Measurements from ENCODE around the gene FXYD3.
A peak's percentile ranks its signal among the peaks of the same experiment; 100 is the strongest.
"Not testable (repeated sequence)": the region's sequence is repeated elsewhere in the genome, so short reads cannot be mapped to it uniquely, and the experiment has no call there.

The FXYD3 gene

DNA sequence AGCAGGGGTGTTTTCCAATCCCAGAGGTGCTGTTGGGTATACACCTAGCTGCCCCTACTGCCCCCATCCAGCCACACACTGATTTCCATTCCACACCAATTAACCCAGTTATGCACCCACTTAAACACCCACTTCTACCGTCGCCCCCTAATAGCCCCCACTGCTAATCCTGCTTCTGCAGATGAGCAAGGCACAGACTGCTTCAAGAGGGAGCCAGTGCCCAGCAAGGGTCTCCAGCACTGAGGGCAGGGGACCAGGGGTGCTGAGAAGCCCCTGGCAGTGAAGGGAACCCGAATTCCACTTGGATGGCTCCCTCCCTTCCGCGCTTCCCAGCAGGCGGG is 28.6 kb downstream of the FXYD3 start:
- DNase-seq, result no peak

DNA sequence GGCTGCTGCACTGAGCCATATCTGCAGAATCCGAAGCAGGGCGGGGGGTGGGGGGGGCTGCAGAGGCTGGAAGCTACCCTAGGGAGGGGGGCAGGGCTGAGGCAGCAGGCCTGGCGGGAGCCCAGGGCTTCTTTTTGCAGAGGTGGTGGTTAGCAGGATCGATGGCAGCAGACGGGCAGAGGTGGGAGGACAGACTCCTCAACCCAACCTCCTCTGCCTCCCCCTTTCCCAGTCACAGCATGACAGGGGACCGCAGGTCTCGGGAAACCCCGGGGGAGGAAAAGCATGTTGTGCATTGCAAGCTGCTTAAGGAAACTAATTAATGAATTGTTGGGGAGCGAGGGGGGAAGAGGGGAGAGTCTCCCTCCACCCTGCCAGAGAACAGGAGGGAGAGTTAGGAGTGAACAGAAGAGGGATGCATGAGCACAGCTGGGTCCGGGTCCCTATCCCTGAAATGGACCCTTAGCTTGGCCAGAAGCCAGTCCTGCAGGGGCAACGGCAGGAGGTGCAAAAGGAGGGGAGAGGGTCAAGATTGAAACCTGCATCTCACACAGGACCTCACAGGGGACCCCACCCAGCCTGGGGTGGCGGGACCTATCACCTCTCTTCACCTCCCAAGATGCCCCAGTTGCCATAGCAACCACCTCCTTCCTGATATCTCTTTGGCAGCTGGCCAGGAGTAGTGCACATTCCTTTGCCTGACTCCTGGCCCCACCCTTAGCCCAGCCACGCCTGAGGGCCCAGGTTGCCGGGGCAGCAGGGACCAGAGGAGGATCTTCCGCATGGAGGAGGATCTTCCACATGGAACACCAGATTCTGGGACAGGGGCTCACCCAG is 29.2 kb downstream of the FXYD3 start:
- DNase-seq, result no peak

DNA sequence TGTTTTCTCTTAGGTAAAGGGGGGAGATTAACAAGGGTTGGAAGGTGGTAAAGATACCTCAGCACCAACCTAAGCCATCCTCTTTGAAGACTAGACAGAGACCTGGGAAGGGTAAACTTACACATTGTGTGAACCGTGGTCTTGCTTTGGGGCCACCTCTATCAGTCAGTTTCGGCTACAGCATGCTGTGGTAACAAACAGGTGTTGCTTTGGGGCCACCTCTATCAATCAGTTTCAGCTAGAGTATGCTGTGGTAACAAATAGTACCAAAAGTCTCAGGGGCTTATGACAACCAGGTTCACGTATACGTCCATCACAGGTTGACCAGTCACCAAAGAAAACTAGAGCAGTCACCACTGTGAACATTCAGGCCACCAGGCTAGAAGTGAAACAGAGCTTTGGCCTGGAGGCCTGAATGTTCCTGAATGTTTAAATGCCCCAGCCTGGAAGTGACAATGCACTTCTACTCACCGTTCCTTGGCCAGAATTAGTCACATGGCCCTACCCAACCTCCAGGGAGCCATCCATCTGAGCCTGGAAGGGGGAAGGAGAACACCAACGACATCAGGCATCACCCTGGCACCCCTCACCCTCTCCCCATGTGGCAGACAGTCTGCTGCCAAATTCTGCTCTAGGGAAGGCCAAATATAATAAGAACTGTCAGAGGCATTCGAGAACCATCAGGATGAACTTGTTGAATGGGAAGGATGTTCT is 31.3 kb downstream of the FXYD3 start:
- DNase-seq, result no peak

DNA sequence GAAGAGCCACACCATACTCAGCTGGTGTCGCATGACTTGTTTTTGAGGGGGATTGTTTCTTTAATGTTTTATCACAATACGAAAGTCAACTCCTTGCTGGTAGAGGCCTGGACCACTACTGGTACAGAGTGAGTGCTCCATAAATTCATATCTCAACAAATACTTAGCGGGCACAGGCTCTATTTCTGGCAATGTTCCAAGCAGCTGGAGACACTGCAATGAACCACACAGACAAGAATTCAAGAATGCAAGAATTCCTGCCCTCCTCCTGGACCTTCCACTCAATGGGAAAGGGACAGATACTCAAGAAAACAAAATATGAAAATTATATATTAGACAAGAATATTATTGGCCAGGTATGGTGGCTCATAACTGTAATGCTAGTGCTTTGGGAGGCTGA is 33.8 kb downstream of the FXYD3 start:
- no peak for DNase-seq

DNA sequence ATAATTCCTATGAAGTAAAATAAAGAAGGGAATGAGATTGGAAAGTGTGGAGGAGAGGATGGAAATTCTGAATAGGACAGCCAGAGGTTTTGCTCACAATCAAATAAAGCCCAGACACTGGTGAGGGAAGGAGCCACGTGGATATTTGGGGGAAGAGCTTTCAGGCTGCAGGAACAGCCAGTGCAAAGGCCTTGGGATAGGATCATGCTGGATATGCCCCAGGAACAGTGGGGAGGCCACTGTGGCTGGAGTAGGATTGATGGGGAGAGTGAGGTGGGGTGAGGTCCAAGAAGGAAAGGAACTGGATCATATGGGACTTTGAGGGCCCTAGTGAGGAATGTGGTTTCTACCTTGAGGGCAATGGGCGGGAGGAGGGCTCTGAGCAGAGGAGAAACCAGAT is 34.8 kb downstream of the FXYD3 start:
- no peak for DNase-seq

DNA sequence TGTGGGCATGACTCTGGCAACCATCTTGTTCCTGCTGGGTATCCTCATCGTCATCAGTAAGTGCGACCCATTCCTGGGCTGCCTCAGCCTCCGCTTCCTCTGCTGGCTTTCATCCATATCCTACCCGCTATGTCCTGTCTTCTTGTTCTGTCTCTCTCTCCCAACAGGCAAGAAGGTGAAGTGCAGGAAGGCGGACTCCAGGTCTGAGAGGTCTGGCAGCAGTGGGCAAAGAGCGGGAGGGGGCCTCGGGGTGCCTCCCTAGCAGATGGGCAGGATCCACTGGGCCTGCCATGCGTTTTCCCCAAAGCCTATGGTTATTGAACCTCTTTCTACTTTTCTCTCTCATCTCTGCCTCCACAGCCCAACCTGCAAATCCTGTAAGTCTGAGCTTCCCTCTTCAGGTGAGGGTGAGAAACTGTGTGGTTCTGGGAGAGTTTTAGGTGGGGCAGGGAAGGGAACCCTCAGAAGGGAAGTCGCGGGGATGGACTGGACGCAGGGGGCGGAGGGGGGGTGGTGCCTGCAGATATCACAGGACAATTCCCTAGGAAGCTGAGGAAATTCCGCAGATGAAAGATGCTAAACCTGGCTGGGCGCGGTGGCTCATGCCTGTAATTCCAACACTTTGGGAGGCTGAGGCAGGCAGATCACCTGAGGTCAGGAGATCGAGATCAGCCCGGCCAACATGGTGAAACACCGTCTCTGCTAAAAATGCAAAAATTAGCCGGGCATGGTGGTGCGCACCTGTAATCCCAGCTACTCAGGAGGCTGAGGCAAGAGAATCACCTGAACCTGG is 35.8 kb downstream of the FXYD3 start:
- no peak for DNase-seq

DNA sequence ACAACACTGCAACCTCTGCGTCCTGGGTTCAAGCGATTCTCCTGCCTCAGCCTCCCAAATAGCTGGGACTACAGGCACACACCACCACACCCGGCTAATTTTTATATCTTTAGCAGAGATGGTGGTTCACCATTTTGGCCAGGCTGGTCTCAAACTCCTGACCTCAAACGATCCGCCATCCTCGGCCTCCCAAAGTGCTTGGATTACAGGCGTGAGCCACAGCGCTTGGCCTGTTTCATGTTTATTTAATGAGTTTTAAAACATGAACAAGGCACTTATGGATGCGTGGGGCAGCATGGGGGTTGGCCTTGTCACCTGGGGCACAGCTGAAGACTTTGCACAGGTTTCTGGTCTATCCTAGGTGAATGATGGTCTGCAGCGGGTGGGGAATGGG is 37.5 kb downstream of the FXYD3 start:
- DNase-seq, result not testable (repeated sequence)

DNA sequence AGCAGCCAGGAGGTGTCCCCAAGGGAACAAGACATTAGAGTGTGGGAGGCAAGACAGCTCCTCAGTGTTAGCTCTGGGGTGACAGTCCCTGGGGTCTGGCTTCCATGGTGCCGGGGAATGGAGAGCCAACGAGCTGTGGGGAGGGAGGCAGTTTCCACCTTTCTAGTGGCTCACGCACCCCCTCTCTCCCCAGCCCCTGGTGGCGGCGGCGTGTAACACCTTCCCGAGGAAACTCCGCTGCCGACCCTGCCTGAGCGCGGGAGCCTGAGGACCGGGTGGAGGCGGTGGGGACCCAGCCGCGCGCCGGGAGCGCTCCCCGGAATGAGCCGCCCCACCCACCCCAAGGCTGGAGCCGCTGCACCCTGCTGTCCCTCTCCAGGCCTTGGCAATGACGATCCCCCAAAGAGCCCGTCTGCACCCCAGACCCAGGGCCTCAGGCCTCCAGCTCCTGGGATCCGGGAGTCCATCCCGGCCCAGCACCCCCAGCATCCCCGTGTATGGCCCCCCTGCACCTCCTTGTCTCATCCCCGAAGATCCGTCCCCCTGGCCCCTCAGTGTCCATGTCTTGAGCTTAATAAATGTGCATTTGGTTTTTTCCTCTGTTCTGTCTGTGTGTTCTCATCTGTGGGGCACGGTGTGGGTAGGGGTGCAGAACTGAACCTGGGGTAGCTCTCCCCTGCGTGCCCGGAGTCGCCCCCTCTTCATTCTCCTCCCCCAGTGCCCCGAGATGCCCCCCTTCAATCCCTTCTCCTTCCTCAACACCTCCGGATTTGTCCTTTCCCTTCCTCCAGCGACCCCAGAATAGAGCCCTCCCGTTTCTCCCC is 38.3 kb downstream of the FXYD3 start:
- peak; percentile 88 for DNase-seq

DNA sequence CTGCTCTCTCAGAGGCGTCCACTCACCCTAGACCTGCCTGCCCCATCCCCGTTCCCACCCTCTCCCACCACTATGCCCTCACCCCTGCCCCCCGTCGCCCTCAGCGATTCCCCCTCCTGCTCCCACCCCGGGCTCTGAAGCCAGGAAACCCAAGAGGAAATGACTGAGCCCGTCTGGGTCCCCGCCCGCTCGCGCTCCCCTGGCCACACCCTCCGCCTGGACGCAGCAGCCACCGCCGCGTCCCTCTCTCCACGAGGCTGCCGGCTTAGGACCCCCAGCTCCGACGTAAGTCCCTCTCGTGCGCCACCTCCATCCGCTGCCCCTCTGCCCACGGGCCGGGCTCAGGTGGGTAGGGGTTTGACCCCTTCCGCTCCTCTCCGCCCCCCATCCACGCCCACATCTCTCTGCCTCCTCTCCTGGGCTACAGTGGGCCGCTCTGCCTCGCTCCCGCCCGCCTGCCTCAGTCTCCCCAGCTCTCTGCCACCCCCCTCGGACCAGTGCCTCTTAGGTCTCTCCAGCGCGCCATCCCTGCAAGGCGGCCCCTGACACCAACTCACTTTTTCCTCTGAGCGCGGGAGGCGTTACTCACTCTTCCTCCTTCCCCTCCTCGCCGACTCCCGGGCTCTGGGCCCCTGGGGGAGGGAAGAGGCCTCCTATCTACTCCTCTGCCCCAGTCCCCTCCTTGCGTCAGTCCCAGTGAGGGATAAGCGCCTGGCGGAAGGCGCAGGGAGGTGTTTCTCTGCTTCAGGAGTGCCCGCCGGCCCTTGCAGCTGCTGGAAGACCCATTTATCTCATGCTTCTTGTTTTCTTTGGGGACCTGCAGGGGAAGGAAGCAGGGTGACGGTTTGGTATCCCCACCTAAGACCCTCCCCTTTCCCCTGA is 39.1 kb downstream of the FXYD3 start, which contains the start of gene FXYD5:
FXYD5 (plus strand) TSS at position 211 of the 882 bp plus-strand sequence. CDS start 816 bp downstream, outside the sequence.
- peak; percentile 86 to 89 for DNase-seq

DNA sequence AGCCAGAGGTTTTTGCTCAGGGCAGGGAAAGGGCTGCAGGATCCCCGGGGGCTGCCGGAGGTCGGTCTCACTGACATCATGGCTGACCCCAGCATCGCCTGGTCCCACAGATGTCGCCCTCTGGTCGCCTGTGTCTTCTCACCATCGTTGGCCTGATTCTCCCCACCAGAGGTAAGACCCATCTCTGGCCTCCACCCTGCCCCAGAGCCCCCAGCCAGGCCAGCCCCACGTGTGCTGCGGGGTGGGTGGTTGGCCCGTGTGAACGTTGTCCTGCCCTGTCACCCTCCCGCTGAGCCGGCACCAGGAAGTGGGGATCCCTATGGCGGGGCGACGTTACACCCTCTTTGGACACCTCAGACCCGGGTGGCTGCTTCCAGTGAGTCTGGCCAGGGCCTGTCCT is 39.8 kb downstream of the FXYD3 start:
- peak; percentile 57 to 67 for DNase-seq

DNA sequence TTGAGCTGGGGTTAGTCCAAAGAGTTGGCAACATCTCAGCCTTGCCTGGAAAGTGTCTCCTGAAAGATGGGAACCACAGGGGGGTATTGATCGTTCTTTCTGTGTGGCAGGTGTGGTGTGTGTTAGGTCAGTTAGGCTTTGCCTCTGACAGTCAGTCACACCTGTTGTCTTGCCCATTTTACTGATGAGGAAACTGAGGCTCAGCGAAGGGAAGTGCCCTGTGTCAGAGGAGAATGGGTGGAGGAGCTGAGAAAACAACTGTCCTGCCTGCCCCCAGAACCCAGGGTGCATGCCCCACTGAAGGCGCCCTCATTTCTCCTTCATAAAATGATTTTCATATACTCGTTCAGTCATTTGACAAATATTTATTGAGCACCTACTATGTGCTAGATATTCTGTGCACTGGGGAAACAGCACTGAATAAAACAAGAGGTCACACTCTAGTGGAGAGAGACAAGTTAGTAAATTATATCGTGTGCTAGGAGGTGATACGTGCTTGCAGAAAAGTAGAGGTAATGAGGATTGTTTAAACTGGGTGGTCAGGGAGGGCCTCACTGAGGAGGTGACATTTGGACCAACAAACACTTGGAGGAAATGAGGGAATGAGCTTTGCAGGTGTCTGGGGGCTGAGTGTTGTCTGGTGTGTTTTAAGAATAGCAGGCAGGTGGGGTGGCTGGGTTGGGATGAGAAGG is 40.5 kb downstream of the FXYD3 start:
- DNase-seq, result no peak

DNA sequence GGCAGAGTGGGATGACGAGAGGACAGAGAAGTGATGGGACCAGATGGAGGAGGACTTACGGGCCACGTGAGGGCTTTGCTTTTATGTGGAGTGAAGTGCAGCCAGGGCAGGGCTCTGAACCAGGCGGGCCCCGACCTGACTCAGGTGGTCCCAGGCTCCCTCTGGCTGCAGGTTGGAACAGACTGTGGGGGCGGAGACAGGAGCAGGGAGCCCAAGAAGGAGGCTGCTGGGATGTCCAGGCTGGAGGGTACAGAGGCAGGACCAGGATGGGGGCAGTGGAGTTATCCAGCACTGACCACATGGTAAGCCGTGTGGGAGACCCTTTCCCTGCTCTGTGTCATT is 41.0 kb downstream of the FXYD3 start:
- DNase-seq, result no peak

DNA sequence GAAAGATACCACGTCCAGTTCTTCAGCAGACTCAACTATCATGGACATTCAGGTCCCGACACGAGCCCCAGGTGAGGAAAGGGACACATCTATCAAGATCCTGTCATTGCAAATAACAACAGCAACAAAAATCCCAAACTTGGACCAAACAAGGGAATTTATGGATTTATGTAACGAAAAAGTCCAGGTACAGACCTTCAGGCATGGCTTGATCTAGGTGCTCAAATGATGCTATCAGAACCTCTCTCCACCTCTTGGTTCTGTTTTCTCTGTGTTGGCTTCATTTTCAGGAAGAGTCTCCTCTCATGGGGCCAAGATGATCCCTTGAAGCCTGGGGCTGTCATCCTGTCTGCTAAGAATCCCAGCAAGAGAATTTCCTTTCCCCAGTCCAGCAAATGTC is 41.8 kb downstream of the FXYD3 start:
- no peak for DNase-seq

DNA sequence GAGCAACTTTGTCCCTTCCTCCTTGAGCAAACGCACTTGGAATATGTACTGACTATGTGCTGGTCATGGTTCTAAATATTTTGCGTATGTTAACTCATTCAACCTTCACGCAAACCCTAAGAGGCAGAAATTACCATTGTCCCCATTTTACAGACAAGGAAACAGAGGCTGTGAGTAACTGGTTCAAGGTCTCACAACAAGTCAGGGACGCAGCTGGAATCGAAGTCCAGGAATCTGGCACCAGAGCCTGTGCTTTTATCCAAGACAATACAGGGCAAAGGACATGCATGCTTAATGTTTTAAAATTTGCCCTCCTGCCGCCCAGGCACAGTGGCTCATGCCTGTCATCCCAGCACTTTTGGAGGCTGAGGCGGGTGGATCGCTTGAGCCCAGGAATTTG is 44.0 kb downstream of the FXYD3 start:
- no peak for DNase-seq

DNA sequence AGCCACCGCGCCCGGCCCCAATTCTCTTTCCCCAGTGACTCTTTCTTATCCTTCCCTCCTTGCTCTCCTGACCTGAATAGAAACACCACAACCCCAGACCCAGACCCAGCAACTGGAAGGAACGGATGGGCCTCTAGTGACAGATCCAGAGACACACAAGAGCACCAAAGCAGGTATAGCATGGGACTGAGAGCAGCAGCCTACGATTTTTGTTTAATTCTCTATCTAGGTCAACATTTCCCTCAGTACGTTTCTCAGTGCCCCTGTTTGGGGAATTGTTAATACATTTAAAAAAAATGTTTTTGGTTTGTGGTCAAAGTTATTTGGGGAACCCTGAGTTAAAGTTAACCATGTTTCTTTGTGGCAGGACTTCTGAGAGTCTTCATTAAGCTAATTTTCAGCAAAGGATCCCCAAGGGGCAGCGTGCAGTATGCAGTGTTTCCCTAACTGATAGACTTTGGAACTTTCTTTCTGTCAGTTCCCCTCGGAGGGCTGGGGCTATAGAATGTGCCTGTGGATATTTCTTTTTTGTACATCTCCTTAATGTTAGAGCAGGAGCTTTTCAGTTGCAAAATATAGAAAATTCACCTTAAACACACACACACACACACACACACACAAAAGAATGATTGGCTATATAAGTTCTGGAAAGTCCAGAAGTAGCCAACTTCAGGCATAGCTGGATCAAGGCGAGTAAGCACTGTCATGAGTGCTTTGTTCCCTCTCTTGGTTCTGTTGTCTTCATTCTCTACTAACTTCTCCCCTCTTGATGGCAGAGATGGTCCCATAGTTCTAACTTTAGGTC is 45.2 kb downstream of the FXYD3 start:
- no peak for DNase-seq

DNA sequence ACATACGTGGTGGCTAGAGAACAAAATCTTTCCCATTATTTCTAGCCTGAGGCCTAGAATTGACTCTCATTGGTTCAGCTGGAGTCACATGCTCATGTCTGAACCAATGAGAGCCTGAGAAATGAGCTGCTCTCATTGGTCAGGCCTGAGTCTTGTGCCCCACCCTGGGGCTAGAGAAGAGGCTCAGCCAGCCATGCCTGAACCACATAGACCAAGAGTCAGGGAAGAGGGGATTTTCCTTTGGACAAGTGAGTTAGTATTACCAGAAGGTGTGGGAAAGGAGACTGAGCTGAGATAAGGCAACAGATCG is 45.8 kb downstream of the FXYD3 start:
- no peak for DNase-seq

DNA sequence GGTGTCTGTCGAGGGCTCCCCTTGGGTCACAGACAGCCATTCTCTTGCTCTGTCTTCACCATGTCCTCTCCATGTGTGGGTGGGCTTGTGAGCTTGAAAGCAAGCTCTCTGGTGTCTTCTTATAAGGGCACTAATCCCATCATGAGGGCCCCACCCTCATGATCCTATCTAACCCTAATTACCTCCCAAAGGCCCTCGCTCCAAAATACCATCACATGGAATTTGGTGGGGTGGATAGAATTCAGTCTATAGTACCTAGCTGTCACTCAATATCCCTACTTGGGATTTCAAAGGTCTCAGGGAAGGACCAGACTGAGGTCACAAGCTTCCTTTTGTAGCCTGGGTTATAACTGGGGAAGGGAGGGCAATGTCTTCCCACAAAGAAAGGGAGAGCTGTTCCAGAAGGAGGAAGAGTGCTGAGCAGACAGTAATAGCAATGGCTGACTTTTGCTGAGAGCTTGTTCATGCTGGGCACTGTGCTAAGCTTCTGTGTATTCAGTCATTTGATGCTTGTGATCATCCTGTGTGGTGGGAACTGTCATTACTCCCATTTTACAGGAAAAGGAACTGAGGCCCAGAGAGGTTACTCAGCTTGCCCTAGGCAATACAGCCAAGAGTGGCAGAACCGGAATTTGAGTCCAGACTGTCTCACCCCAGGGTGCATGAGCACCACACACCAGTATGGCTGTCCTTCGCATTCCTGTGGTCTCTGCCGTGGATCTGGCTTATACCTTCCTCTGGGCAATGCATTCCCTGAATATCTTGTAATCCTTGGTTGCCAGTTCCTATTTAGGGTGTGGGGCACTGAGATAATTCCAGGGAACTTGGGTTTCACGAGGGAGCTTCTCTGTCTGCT is 47.1 kb downstream of the FXYD3 start:
- DNase-seq, result no peak

DNA sequence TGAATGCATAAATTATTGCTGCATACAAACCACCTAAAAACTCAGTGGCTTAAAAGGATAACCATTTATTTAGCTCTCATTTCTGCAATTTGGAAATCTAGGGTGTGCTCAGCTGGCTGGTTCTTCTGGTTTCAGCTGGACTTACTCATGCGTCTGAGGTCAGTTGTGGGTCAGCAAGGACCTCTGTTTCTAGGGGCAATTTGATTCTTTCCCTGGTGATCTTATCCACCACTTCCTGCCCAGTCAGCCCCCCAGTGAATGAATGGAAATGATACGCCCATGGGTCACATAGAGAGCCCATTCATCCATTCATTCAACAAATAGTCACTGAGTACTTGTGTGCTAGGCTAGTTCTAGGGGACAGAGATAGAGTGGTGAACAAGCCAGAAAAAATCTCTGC is 48.8 kb downstream of the FXYD3 start:
- no peak for DNase-seq
